Measurements from ENCODE around the gene RAP1B.

Gene RAP1B

DNA sequence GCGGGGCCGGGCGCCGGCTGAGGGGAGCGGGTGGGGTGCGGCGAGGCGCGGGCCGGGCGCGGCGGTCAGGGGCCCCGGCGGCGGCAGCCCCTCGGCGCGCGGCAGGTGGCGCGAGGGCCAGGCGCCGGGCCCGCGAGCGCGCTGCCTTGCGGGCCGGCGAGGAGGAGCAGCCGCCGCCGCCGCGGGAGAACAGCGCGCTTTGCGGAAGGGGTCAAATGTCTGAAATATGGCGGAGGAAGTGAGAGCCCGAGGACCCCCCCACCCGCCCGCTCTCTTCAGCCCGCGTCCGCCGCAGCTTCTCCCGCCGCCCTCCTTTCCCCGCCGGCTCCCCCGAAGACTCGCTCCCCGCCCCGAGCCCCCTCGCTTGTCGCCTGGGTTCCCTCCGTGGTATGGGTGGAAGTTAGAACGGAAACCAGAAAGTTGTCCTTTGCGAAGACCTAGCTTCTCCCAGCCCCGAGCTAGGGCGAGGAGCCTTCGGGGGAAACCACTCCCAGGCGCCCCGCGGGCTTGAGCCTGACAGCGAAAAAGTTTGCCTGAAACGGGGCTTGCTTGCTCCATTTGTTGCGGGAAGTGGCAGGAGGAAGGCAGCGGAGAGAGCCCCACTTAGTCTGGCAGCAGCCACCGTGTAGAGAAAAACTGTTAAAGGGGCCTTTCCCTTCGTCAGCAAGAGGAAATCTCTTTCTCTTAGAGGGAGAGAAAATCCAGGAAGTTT is 551 bp downstream of the RAP1B start:
- in situ Hi-C loops (cut with MboI; ENCODE audit: low sequenced_read_pairs), result no loop called here

DNA sequence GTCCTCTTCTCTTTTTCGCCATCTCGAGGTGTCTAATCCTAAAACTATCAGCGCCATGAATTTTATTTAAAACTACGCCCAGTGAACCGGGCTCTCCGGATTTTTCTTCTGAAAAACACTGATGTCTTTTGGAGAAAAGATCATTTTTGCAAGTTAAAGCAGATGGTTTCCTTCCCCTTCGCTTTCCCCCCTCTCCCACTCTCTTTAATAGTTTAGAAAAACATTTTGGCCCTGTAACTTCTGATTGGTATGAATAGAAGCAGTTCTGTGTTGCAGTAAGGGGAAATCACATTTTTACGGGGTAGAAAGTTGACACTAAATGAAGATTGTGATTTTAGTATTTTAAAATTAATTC is 1.1 kb downstream of the RAP1B start:
- in situ Hi-C loops (cut with MboI; ENCODE audit: low sequenced_read_pairs), result no loop called here

DNA sequence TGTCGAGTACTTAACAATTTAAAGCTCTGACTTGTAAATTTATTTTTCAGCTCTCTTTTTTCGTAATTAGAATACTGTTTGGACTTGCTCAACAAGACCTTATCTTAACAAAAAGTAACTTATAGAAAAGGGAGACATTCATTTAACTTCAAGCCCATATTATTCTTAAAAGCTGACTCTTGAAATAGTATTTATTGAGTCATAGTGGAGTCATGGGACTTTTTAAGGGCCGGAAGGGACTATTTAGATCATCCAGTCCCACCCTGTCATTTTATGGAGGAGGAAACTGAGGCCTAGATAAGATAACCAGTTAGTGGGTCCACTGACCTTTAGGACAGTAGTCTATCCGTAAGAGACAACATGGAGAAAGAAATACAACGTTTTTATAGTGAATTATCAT is 1.5 kb downstream of the RAP1B start:
- in situ Hi-C loops (cut with MboI; ENCODE audit: low sequenced_read_pairs), result no loop called here

DNA sequence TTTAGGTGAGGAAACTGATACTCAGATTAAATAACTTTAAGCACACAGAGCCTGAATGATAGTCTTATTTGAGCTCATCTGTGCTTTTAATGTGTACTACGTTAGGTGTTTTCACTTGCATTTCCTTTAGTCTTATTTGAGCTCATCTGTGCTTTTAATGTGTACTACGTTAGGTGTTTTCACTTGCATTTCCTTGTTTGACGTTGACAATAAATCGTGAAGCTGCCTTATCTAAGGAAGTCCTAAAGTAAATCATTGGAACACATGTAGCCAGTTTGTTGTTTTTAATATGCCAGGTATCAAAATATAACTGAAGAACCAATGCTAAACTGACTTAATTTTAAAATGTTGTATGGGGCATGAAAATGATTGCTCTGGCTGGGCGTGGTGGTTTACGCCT is 2.0 kb downstream of the RAP1B start:
- in situ Hi-C loops (cut with MboI; ENCODE audit: low sequenced_read_pairs), result no loop called here

DNA sequence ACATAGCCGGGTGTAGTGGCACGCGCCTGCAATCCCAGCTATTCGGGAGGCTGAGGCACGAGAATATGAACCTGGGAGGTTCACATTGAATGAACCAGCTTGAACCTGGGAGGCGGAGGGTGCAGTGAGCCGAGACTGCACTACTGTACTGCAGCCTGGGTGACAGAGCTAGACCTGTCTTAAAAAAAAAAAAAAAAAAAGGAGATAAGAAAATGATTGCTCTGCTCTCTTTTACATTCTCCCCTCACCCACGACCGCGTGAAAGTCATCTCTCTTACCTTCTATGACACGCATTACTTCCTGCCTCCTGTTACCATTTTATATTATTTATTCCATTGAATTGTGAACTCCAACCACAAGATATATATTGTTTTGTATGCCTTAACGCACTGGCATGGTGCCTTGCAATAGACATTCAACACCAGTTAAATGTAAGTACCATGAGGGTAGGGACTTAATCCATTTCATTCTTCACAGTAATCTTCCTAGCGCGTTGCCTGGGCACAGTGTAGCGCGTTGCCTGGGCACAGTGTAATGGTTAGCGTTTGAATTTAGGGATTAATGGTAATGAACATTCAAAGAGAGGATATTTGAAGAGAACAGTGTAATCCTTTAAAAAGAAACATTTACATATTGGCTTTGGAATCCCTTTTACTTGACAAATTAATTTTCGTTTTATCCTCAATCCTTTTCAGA is 2.7 kb downstream of the RAP1B start:
- in situ Hi-C loops (cut with MboI; ENCODE audit: low sequenced_read_pairs), result no loop called here

DNA sequence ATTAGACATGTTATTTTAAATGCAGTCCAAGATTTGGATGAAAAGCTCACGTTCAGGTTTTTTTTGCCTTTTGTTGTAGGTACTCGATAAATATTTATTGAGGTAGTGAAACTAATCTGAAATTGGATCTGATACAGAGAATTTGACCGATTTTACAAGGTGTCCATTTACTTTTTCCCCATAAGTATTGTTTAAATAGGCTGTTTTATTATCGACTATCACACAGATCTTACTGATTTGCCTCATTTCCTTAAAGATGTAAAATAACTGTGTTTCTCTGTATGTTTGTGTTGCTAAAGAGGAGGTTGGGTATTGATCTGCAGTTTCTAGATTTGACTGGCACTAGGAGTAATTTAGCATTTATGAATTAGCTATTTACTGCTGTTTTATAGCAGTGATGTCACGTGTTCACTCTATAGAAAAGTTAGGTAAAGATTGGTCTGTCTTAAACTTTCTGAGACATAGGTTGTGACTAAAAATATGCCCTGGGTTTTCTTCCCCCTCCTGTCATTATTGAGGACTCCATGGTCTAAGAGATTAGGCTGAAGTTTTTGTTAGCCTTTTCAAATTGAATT is 3.5 kb downstream of the RAP1B start:
- in situ Hi-C loops (cut with MboI; ENCODE audit: low sequenced_read_pairs), result no loop called here

DNA sequence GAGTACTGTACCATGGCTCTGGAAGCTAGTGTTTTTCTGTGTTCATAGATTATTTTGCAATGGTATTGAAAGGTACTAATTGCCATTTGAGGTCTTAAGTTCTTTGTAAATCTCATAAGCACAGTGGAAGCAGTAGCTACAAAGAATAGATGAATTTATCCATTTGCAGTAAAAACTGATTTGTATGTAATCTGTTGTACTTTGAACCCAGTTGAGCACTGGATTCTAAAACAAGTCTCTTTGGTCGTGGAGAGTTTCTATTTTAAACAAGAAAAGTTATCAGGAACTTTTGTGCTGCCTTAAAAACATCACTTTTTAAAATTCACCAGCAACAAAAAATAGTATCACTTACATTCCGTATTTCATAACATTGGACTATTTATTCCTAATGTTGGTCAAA is 4.1 kb downstream of the RAP1B start:
- in situ Hi-C loops (cut with MboI; ENCODE audit: low sequenced_read_pairs), result no loop called here

DNA sequence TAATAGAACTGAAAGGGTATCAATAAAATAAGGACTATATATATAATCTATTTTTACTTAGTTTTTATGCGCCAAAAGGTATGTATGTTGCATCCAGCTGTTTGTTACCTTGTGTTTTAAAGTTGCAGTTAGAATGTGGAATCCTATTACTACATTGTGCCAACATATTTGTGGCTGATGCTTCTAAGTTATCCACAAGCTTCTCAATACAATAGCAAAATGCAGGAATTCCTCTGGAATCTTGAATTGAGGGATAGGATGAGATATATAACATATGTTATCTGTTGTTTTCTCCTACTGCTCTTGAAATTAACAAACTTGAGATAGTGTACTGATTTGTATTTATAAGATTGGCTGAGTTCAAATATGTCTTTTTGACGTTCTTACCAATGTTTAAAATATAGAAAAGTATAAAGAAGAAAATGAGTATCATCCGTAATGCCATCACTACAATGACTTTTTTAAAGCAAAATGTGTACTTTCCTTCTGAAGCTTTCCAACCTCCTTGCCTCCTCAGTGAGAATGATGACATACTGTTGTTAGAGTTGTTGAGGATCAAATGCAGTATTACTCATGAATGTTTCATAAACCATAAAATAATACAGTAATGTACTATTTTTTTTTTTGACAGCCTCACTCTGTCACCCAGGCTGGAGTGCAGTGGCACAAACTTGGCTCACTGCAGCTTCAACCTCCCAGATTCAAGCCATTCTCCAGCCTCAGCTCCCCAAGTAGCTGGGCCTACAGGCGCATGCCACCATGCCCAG is 6.6 kb downstream of the RAP1B start:
- in situ Hi-C loops (cut with MboI; ENCODE audit: low sequenced_read_pairs), result no loop called here

DNA sequence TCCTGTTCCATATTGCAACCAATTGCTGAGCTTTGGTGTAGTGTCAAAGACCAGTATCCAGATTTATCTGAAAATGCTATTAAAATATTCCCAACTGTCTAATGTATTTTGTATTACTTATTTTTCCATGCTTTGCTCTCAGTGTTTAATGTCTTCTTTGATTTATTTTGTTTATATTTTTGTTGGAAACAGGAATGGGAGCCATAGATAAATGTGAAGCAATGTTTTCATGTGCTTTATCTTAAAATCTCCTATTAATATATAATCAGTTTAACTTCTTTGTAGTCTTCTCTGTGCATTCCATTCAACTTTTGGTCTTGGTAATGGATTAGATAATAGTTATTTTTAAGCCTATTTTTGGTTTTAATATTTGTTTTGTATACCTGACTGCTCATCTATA is 8.8 kb downstream of the RAP1B start:
- in situ Hi-C loops (cut with MboI; ENCODE audit: low sequenced_read_pairs), result no loop called here

DNA sequence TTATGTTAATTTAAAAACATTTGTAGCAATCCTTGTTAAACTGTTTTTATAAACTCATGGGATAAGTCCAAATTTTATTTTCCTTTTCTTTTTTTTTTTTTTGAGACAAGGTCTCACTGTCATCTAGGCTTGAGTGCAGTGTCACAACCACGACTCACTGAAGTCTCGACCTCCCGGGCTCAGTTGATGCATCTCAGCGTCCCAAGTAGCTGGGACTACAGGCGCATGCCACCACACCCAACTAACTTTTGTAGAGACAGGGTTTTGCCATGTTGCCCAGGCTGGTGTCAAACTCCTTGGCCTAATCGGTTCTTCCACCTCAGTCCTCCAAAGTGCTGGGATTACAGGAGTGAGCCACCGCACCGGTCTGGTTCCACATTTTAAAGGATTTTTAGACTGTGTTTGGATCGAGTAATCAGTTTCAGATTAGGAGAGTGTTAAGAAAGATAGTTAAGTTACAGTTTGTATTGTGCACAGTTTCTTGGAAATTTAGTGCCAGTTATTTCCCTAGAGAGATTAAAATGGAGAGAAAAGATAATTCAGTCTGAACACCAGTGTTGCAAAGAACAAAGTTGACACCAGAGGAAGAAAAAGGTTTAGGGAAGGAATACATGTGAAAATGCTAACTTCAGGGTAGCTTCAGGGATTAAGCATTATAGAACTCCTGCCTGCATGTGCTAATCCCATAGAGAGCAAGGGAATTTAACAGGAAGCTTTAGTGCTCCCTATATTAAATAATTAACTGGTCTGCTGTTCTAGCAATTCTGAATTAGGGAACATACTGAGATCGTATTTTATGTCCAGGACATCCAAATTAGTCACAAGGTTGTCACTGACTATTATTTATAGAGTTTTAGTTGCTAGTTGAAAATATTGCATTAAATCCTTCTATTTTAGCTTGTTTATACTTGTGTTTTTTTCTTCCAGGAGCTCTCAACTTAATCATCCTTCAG is 10.1 kb downstream of the RAP1B start:
- in situ Hi-C loops (cut with MboI; ENCODE audit: low sequenced_read_pairs), result no loop called here

DNA sequence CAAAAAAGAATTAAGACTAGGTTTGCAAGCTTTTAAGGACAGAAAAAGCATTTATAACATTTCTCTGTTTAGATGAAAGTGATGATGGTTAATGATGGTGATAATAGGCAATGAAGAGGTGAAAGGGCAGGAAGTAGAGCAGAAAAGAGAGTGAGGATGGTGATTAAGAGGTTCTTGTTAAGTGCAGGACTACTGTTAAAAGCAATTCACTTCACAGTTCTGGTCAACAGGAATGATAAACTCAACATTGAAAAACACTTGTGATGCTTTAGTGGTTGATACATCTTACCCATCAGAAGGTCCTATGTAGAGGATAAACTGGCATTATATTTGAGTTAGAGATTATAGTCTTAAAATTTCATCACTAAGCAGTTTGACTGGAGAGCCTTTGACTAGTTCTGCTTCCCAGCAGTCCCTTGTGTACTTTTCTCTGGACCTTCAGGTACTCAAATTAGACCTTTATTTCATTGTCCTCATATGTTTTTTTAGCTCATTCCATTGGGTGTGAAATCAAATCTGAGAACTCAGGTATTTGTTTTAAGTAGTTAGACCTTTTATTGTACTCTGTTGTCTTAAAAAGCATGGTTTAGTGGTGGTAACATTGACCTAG is 10.9 kb downstream of the RAP1B start:
- in situ Hi-C loops (cut with MboI; ENCODE audit: low sequenced_read_pairs), result no loop called here

DNA sequence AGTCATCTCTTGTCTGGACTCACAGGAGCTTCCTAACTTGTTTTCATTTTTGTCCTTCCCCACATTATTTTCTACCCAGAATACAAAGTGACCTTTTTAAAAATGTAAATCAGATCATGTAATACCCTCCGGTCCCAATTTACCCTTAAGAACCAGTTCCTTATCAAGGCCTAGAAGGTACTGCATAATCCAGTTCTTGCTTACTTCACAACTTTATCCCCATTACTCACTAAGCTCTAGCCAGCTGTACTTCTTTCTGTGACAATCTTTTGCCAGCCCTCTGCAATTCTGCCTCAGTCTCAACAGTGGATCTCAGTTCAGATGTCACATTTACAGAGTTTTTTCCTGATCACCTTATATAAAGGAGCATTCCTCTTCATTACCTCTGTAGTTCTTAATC is 11.6 kb downstream of the RAP1B start:
- in situ Hi-C loops (cut with MboI; ENCODE audit: low sequenced_read_pairs), result no loop called here

DNA sequence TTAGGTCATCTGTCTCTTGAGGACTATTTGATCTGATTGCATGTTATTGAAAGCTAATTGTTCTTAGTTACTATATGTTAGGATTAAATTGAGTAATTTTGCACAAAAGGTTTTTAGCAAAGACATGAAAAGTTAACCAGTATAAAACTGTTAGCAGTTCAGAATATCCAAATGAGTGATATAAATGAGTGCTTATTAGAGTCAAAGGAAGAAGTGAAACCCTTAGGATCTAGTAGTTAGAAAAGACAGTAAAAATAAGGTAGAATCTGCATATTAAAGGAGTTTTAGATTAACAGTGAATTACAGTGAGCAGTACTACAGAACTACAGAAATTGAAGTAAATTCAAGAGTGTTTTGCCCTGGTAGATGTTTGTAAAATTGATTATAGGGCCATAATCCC is 12.4 kb downstream of the RAP1B start:
- in situ Hi-C loops (cut with MboI; ENCODE audit: low sequenced_read_pairs), result no loop called here

DNA sequence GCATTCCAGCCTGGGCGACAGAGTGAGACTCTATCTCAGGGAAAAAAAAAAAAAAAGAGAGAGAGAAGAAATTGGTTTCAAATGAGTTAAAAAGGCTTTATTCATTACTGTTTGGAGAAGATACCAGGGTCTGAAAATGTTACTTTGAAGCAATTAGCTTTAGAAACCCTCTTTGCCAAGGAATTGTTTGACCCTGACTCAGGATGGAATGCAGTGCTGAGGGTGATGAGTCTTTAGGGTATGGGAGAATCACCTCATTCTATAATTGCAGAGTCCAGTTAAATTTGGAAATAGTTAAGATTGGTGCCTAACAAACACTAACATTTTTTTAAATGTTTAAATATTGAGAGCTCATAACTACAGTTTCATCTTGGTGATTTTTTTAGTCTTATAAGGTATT is 13.3 kb downstream of the RAP1B start:
- in situ Hi-C loops (cut with MboI; ENCODE audit: low sequenced_read_pairs), result no loop called here

DNA sequence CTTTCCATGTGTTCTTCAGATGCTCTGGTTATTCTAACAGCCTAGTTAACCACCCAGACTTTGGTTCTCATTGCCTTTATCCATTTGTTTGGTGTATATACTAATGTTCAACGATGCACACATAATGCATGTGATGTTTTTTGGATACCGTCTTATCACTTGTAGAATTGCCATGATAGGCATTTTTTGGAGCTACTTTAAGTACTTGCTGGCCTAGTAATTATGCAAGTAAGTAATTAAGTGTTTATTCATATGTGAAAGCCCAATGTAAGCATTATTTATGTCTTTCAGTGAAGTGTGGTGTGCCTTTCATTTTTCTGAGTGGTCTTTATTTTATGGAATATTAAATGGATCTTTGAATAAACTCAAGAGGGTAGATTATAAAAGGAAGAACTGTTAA is 14.2 kb downstream of the RAP1B start:
- in situ Hi-C loops (cut with MboI; ENCODE audit: low sequenced_read_pairs), result no loop called here

DNA sequence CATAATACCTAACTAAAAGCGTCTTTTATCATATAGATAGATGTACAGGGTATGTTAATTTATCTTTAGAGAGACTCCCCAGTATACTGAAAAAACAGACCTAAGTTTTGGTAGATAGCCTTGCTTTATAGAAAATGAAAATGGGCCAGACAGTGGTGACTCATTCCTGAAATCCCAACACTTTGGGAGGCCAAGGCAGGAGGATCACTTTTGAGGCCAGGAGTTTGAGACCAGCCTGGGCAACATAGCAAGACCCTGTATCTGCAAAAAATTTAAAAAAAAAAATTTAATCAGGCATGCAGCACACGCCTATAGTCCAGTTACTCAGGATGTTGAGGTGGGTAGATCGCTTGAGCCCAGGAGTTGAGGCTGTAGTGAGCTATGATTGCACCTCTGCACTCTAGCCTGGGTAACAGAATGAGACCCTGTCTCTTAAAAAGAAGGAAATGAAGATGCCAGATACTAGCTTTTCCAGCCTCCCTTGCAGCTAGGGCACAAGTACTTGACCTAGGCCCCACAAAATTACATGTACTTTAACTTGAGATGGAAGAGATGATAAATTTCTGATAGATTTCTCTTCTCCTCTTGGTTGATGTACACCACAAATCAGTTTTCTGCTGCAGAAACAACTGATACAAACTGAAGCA is 17.1 kb downstream of the RAP1B start:
- in situ Hi-C loops (cut with MboI; ENCODE audit: low sequenced_read_pairs), result no loop called here

DNA sequence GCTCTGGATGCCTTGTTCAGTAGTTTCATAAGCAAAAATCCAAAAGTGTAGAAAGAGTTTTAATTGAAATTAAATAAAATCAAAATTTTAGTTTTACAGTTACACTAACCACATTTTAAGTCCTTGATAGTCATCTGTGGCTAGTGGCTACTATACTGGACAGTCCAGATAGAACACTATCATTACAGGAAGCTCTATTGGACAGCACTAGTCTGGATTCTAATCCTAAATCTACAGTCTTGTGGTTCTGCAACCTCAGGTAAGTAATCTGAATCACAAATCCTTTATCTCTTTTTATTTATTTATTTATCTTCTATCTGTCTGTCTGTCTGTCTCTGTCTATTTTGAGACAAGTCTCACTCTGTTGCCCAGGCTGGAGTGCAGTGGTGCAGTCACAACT is 18.0 kb downstream of the RAP1B start:
- in situ Hi-C loops (cut with MboI; ENCODE audit: low sequenced_read_pairs), result no loop called here

DNA sequence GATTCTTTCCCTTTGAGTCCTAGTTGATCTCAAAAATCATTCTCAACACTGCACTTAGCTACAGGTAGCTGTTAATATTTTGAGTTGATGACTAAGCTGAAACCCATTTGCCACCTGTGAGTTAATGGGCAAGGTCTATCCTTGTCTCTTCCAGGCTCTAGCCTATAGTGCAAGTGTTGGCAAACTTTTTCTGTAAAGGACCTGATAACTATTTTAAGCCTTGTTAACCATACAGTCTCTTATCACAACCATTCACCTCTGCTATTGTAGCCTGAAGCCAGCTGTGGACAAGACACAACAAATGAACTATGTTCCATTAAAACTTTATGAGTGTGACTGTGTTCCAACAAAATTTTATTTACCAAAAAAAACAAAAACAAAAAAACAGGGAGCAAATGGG is 19.4 kb downstream of the RAP1B start:
- in situ Hi-C loops (cut with MboI; ENCODE audit: low sequenced_read_pairs), result no loop called here

DNA sequence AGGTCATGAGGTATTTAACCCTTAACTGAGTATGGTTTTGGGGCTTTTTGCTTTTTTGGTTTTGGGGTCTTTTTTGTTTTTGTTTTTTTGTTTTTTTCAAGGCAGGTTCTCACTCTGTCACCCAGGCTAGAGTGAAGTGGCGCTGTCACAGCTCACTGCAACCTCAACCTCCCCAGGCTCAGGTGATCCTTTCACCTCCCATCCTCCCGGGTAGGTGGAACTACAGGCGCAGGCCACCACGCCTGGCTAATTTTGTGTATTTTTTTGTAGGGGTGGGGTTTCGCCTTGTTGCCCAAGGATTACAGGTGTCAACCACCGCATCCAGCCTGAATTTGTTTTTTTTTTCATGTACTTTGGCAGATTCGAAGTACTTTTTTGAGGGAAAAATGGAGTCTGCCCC is 19.9 kb downstream of the RAP1B start:
- in situ Hi-C loops (cut with MboI; ENCODE audit: low sequenced_read_pairs), result no loop called here

DNA sequence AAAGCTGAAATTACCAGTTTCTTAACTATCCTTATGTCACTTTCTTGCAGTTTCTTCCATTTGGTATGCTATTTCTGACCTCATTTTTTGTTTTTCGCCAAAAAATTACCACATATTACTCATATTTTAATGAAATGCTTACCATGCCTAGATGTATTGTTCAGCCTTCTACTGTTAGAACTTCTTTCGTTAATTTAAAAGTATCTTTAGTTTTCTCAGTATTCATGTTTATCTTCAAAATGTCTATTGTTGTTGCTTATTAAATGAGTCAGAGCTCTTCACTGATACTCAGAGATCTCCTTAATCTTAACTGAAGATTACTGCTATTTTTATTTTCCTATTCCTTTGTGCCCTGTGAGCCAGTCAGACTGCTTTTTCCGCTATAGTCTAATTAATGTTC is 20.5 kb downstream of the RAP1B start:
- in situ Hi-C loops (cut with MboI; ENCODE audit: low sequenced_read_pairs), result no loop called here
